HG02588 (cell line): ENCODE results near the gene TPRN.
A peak's percentile ranks its signal among the peaks of the same experiment; 100 is the strongest.
"Not testable (repeated sequence)": the region's sequence is repeated elsewhere in the genome, so short reads cannot be mapped to it uniquely, and the experiment has no call there.

ENCODE experiments used
- ATAC-seq: cut with Tn5 transposase; IDR thresholded peaks from one replicate; pipeline ENCODE4 v1.9.1; 2021; ENCODE audit warnings: mild to moderate bottlenecking, moderate library complexity; ENCODE audit not compliant: unreplicated experiment

Gene TPRN

DNA sequence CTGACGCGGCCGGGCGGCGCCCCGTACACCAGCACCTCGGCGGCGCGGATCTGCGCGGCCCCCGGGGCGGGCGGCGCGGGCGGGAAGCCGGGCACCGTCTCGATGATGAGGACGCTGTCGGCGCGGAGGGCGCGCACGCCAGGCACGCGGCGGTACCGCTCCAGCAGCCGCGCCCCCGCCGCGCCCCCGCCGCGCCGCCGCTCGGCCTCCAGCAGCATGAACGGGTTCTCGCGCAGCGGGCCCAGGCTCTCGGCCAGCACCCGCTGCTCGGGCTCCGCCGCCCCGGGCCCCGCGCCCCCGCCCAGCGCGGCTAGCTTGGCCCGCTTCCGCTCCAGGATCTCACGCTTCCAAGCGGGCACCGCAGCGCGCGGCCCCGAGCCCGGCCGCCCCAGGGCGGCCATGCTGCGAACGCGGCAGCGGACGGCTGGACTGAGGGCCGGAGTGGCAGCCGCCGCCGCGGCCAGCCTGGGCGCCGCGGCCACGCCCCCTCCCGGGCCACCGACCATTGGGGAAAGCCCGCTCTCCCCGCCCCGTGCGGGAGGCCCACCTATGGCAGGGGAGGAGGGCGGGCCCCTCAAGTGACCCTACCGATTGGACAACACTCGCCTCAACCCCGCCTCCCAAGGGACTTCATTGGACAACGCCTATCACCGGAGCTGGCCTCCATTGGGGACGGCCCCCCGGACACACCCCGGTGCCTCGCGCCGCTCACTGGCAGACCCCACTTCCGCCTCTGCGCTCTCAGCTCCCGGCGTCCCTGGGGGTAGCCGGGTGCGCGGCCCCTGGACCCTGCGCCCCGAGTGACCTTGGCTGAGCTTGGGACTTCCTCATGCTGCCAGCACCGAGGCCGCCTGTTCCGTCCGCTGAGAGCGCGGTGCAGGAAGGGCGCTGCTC, at the start of gene TPRN:
TPRN (minus strand) TSS at position 431 of the 894 bp plus-strand sequence; CDS start at position 401, 30 bp downstream.
- peak; percentile 75 for ATAC-seq

GRCh38 chr9:137247916-137248175, 47.3 kb upstream of the TPRN start:
- ATAC-seq = no peak

DNA sequence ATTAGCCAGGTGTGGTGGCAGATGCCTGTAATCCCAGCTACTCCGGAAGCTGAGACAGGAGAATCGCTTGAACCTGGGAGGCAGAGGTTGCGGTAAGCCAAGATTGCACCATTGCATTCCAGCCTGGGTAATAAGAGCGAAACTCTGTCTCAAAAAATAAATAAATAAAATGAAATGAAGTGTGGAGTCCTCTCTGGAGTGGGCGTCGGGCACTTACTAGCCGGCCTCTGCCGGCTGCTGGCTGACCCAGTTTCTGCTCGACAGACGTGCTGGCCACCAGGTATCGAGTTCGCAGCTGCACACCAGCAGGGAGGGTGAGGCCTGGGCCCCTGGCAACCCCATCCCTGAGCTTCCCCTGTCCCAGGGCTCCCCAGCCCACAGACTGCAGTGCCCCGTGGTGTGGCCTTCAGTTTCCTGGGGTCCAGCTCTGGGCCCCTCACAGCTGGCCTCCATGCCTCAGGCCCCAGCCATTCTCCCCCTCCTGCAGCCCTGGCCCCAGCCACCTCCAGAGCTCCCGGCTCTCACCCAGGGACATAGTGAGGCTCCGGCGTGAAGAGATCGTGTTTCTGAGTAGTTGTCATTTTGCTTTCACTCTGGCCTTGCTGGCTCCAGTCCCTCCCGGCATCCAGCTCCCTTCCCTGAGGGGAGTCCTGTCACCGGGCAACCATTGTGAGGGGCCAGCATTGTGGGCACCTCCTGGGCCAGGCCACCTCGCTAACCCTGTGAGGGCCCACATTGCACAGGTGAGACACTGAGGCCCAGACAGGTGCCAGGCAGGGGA, 46.8 kb upstream of the TPRN start:
- ATAC-seq = no peak

DNA sequence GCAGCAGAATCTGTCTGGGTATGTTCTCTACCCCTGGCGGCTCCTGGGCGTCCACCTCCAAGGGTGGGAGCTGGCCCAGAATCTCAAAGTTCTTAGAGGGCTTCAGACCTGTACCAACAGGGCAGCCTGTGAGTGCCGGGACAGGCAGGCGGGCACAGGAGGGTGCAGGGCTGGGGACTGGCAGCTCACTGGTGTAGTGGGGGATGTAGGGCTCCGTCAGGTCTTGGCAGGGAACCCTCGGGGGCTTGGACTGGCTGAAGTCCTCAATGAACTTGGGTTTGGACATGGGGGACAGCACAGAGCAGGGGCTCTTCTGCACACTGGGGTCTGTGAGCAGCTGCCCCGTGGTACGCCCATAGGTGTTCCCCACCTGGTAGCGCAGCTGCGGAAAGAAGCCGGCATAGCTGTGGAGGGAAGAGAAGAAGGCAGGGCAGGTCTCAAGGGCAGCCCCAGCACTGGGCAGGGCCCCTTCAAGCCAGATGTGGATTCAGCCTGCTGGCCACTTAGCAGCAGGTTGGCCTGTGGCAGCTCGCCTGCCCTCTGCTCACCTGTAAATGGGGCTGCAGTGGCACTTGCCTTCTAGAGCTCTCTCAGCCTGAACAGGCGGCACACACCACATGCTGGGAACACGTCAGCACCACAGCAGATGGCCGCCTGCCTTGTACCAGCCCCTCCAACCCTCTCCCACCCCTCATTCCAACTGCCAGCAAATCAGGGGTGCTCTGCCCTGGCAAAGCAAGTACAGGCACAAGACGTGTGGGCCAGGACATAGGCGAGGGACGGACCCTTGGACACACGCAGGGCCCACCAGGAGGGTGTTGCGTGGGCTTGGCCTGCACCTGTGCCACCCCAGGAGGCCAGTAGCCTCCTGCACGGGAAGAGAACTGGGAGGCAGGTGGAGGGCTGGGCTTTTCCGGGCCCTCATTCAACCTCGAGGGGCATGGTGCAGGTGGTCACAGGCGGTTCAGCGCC, 45.2 kb upstream of the TPRN start:
- ATAC-seq = no peak

- ATAC-seq = no peak
These were observed 44.2 kb upstream of the TPRN start for GRCh38 chr9:137244486-137245449.

DNA sequence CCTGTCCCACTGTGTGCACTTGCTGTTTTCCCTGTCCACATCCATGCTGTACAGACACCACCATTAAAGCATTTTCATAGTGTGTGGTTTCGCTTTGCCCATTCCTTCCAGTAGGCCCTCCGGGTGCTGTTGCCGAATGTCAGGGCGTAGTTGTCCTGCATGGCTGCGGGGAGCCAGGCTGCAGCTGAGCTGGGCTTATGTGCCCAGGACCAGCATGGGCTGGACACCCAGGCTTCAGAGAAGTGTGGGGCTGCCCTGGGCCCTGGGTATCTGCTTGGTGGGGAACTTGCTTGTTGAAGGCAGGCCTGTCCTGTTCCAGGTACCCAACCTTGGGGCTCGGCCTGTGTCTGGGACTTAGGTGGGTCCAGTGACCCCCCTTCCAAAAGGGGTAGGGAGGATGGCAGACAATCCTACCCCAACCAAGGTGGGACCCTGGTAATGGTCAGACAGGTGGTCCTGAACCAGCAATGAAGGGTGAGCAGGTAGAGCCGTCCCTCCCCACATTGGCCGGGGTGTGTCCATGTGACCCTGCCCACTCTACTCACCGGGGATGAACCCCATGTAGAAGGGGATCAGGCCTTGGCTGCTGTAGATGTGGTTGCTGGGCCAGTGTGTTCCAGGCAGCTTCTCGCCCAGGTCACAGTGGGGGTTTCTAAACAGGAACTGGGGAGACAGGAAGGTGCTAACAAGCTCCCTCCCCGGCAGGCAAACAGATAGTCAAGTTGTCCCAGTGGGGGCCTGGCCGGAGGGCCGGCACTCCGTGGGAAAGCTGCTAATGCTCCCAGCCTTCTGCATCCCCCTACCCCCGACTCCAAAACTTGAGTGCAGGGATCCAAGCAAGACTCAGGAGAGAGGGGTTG, 43.3 kb upstream of the TPRN start:
- ATAC-seq = no peak

- ATAC-seq = not testable (repeated sequence)
These were observed 42.7 kb upstream of the TPRN start for GRCh38 chr9:137243266-137243625.

DNA sequence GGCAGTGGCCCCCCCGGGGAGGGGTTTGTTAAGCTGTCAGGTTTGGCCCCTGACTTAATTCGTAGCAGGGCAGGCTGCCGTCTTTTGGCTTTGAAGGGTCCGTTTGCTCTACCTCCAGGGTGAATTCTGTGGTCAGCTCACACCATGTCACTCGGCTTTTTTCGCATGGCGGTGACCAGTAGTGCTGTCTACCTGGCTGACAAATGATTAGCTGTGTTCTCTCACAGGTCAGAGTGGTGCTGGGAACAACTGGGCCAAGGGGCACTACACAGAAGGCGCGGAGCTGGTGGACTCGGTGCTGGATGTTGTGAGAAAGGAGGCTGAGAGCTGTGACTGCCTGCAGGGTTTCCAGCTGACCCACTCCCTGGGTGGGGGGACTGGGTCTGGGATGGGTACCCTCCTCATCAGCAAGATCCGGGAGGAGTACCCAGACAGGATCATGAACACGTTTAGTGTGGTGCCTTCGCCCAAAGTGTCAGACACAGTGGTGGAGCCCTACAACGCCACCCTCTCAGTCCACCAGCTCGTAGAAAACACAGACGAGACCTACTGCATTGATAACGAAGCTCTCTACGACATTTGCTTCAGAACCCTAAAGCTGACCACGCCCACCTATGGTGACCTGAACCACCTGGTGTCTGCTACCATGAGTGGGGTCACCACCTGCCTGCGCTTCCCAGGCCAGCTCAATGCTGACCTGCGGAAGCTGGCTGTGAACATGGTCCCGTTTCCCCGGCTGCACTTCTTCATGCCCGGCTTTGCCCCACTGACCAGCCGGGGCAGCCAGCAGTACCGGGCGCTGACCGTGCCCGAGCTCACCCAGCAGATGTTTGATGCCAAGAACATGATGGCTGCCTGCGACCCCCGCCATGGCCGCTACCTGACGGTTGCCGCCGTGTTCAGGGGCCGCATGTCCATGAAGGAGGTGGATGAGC, 42.0 kb upstream of the TPRN start:
- ATAC-seq = no peak

DNA sequence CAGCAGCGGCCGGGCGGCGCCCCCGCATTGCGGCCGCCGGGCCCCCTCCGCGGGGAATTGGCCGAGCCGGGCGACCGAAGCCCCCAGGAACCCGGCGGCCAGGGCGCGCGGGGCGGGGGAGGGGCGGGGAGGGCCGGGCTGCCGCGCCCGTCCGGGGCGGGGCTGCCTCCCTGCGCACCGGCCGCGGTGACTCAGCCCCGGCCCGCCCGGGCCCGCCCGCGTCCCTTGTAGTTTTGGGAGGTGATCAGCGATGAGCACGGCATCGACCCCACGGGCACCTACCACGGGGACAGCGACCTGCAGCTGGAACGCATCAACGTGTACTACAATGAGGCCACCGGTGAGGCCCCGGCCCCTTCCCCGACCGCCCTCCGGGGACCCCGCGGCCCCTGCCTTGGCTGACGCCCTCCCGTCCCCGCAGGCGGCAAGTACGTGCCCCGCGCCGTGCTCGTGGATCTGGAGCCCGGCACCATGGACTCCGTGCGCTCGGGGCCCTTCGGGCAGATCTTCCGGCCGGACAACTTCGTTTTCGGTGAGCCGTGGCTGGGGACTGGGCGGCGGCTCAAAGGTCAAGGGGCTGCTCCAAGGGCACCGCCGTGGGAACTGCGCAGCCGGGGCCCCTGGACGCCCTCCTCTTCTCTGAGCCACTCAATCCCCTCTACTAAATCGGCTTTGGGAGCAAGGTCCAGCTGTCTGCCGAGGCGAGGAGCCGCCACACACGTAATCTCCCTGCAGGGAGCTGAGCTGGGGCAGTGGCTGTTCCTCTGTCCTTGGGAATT, 41.1 kb upstream of the TPRN start:
- no peak for ATAC-seq

DNA sequence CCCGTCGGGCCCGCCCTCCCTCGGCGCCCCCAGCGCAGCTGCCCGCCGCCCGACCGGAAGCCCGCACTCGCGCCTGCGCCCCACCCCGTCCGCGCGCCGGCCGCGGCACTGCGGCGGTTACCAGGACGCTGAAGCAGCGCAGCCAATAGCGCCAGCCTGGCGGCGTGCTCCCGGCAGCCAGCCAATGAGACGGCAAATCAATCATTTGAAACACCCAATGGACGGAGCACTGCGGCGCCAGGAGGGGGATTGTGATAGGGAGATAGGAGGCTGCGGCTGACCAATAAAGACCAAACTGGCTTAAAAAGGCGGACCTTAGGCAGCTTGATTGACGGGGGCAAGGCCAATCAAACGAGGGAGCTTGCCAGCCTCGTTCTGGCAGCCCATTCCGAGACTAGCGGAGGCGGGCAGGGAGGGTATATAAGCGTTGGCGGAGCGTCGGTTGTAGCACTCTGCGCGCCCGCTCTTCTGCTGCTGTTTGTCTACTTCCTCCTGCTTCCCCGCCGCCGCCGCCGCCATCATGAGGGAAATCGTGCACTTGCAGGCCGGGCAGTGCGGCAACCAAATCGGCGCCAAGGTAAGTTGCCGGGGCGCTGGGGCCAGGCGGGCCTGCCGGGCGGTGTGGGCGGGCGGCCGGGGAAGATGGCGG, 40.4 kb upstream of the TPRN start, which contains the start of gene TUBB4B:
TUBB4B (plus strand) TSS at position 447 of the 649 bp plus-strand sequence; CDS start at position 521, 74 bp downstream.
- peak; percentile 67 for ATAC-seq

DNA sequence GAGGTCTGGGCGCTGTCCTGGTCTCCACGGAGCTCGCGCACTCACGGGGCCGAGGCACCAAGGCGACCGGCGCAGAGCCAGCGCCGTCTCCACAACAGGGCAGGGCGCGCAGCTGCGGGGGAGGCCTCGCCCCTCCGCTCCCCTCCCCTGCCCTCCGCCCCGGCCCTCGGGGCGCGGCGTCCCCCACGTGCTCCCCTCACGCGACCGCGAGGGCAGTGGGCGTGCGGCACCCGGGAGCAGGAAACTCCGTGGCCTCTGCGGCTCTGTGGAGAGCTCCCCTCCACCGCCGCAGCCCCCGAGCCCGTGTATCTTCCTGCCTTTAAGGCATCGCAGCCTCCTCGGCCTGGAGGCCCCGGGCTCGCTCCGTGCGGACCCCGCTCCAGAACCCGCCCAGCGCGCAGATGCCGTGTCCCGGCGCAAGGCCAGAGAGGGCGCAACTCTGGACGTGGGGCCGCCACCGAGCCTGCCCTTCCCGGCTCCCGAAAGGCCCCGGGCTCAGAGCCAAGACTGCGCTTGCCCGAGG, 39.8 kb upstream of the TPRN start:
- peak; percentile 22 for ATAC-seq

DNA sequence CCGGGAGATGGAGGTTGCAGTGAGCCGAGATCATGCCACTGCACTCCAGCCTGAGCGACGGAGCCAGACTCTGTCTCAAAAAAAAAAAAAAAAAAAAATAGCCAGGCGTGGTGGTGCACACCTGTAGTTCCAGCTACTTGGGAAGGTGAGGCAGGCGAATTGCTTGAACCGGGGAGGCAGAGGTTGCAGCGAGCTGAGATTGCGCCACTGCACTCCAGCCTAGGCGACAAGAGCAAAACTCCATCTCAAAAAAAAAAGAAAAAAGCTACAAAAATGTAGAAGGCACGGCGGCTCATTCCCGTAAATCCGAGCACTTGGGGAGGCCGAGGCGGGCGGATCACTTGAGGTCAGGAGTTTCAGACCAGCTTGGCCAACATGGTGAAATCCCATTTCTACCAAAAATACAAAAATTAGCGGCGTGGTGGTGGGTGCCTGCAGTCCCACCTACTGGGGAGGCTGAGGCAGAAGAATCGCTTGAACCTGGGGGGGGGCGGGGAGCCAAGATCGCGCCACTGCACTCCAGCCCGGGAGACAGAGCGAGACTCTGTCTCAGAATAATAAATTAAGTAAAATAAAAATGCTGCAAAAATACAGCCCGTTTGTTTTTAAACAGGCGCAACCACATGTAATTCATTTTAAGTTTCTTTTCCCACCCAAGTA, 39.1 kb upstream of the TPRN start:
- not testable (repeated sequence) for ATAC-seq

- no peak for ATAC-seq
These were observed 37.5 kb upstream of the TPRN start for GRCh38 chr9:137237759-137238726.

DNA sequence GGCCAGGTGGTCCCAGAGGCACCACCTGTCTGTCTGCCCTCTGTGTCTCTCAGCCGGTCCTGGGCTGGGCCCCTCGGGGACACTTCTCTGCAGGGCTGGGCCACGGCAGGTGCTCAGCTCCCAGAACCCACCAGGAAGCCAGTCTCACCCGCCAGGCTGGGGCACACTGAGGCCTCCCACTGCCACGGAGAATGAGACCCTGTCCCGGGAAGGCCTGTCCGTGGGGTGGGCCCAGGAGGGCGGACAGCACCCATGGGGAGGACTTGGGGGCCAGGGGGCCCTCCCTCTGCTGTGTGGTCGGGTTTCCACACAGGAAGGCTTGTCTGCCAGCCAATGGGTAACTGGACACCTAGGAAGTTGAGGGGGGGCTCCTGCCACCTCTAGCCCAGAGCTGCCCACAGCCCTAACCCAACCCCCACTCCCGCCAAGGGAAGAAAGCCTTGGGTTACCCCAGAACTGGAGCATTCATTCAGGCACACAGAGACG, 36.4 kb upstream of the TPRN start:
- no peak for ATAC-seq
